CD4-positive, alpha-beta T cell treated with Interleukin-4 for 4 hours (primary cell): ENCODE data around the gene FURIN.
"Not testable (repeated sequence)": the region's sequence is repeated elsewhere in the genome, so short reads cannot be mapped to it uniquely, and the experiment has no call there.

ENCODE experiments used
- DNase-seq: peaks from one replicate; pipeline ENCODE4 v3.0.0-alpha.2; 2020

The FURIN gene

GRCh38 chr15:90871139-90871715, 2.8 kb downstream of the FURIN start:
- DNase-seq, result peak; percentile 9

DNA sequence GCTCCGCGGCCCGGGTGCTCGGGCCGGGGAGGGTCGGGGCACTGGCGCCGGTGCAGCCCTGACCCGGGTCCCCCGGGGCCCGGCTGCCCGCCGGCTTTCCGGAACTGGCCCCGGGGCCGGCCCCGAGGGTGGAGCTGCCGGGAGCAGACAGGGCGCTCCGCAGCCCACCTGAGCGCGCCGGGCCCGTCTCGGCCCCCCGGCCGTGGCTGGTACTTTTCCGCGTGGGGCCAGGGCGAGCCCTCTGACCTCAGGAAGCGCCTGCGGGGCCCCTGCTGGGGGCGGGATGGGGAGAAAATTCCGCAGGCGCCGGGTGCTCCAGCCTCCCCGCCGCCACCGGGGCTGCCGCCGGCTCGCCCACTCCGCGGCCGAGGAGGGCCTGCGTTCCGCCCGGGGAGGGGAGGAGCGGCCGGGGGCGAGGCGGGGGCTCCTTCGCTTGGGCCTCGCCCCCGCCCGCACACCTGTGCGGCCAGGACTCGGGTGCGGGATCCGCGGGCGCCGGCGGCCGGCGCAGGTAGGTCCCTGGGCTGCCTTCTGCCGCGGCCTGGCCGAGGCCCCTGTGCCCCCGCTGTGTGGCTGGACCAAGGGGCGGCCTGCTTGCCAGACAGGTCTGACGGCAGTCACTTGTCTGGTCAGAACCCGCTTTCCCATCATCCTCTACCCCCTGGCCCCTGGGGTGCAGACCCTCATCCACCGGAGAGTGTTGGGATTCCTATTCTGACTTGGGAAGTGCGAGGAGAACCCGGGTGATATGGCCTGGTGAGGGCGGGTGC, 3.5 kb downstream of the FURIN start:
- DNase-seq, result no peak

DNA sequence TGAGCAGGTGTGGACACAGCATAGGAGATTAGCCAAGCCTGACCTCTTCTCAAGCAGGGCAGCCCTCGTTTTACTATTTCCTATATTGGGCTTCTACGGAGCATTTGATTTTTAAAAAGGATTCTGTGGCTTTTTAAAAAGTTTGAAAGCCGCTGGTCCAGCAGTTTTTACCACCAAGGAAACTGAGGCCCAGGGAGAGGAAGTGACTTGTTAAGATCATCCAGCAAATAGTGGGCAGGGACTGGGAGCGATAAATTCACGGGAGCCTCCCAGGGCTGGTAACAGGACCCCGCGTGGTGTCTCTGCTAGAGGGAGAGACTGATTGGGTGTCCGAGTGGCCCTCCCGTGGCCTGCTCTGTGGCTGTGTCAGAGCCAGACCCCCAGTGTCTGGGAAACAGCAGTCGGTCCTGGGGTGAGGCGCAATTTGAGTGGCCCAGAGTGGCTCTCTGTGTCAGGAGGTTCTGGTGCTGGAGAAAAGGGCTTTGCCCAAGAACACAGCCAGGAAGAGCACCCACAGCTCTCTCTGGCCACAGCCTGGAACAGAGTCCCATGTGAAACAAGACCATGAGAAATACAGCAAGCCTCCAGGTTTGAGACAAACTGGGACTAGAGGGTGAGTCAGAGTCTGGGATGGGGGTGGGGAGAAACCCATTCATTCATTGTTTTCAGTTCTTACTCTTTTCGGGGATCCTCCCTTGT, 4.2 kb downstream of the FURIN start:
- peak; percentile 37 for DNase-seq

DNA sequence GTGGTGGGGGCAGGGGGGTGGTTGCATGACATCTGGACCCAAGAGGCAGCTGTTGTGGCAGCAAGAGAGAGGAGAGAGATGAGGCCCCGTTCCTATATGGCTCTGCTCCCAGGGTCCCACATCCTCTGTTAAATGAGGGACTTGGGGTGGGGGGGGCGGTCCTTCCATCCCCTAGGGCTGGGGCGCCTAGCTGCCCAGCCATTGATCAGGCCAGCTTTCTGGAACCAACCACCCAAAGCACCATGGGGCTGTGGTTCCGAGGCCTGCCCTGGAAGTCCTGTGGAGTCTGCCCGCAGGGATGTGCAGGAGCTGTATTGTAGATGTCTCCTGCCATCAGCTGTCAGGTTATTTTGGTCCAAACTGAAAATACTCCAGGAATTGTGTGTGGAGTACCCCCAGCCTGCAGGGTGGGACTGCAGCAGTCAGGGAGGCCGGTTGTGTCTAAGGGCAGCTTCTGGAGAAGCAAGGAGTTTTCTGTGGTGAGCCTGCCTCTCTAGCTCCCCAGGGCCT, 5.2 kb downstream of the FURIN start:
- no peak for DNase-seq

DNA sequence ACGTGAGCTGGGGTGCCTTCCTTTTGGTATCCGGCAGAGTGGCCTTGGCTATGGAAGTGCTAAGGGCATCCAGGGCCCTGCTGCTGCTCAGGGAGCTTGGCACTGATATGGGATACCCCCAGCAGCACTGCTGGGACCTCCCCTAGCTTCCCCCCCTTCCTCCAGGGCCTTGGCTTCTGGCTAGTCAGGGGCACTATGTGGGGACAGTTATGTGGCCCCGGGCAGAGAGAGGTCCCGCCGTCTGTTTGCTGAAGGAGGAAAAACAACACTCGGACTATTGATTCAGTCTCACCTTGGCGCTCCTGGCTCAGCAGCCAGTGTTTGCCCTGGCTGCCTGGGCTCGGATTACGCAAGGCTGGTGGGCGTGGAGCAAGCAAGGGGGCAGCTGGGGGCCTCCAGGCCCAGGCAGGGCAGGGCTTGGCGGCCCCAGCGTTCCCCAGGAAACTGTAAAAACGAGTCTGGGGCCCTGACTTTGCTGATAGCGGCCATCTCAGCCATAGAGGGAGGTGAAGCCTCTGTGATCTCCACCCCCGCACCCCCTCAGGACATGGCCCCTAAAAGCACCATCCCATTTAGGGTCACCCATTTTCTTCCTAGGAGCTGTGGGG, 5.7 kb downstream of the FURIN start:
- no peak for DNase-seq

DNA sequence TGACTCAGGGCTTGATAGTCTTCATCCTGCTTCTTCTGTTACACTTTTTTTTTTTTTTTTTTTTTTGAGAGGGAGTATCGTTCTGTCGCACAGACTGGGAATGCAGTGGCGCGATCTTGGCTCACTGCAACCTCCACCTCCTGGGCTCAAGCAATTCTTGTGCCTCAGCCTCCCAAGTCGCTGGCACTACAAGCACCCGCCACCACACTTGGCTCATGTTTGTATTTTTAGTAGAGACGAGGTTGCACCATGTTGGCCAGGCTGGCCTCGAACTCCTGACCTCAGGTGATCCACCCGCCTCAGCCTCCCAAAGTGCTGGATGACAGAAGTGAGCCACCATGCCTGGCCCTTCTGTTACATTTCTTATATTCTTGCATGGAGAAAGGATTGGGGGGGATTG, 6.6 kb downstream of the FURIN start:
- not testable (repeated sequence) for DNase-seq

DNA sequence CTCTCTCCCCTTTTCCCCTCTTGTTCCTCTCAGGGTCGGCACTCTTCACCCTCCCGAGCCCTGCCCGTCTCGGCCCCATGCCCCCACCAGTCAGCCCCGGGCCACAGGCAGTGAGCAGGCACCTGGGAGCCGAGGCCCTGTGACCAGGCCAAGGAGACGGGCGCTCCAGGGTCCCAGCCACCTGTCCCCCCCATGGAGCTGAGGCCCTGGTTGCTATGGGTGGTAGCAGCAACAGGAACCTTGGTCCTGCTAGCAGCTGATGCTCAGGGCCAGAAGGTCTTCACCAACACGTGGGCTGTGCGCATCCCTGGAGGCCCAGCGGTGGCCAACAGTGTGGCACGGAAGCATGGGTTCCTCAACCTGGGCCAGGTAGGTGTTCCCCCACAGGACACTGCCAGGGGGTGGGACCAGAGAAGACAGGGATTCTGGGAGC, 7.2 kb downstream of the FURIN start:
- DNase-seq, result no peak

GRCh38 chr15:90876046-90876445, 7.7 kb downstream of the FURIN start:
- no peak for DNase-seq

- DNase-seq, result no peak
Observed at GRCh38 chr15:90876512-90877170, 8.3 kb downstream of the FURIN start.

GRCh38 chr15:90877315-90877714, 8.9 kb downstream of the FURIN start:
- DNase-seq, result no peak

GRCh38 chr15:90877996-90878395, 9.6 kb downstream of the FURIN start:
- no peak for DNase-seq

DNA sequence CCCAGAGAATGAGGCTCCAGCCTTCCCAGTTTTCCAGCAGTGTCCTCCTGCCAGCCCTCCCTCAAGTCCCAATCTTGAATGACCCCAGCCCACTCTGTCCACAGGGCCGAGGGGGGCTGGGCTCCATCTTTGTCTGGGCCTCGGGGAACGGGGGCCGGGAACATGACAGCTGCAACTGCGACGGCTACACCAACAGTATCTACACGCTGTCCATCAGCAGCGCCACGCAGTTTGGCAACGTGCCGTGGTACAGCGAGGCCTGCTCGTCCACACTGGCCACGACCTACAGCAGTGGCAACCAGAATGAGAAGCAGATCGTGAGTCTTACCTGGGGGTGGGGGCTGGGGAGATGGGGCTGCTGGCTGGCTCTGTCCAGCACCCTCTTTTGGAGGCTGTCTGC, 10.3 kb downstream of the FURIN start:
- no peak for DNase-seq

- no peak for DNase-seq
Observed at GRCh38 chr15:90879730-90880366, 11.5 kb downstream of the FURIN start.

DNA sequence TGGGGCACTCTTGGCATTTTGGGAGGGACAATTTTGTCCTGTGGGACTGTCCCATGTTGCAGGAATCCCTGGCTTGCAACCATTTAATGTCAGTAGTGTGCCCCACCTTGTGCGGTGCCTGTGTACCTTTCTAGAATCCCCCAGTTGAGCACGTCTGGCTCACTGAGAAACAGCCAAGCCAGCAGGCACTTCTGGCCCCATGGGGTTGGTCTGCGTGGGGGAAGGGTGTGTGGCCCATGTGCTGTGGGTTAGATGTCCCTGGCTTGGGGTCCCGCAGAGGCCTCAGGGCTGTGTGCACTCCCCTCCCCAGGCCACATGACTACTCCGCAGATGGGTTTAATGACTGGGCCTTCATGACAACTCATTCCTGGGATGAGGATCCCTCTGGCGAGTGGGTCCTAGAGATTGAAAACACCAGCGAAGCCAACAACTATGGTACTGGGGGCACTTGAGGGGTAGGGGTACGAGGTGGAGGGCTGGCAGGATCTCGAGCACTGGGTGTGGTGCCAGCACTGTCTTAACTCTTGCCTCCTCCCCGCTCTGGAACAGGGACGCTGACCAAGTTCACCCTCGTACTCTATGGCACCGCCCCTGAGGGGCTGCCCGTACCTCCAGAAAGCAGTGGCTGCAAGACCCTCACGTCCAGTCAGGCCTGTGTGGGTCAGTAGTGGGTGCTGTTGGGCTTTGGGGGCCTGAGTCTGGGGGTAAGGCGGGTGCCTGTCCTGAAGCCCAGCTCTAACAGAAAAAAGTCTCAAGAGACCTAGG, 12.2 kb downstream of the FURIN start:
- DNase-seq, result no peak

GRCh38 chr15:90881181-90881977, 13.0 kb downstream of the FURIN start:
- DNase-seq, result no peak

DNA sequence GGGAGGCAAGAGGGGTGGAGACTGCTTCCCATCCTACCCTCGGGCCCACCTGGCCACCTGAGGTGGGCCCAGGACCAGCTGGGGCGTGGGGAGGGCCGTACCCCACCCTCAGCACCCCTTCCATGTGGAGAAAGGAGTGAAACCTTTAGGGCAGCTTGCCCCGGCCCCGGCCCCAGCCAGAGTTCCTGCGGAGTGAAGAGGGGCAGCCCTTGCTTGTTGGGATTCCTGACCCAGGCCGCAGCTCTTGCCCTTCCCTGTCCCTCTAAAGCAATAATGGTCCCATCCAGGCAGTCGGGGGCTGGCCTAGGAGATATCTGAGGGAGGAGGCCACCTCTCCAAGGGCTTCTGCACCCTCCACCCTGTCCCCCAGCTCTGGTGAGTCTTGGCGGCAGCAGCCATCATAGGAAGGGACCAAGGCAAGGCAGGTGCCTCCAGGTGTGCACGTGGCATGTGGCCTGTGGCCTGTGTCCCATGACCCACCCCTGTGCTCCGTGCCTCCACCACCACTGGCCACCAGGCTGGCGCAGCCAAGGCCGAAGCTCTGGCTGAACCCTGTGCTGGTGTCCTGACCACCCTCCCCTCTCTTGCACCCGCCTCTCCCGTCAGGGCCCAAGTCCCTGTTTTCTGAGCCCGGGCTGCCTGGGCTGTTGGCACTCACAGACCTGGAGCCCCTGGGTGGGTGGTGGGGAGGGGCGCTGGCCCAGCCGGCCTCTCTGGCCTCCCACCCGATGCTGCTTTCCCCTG, 13.8 kb downstream of the FURIN start:
- DNase-seq, result no peak

GRCh38 chr15:90882781-90883525, 14.6 kb downstream of the FURIN start:
- DNase-seq, result no peak

DNA sequence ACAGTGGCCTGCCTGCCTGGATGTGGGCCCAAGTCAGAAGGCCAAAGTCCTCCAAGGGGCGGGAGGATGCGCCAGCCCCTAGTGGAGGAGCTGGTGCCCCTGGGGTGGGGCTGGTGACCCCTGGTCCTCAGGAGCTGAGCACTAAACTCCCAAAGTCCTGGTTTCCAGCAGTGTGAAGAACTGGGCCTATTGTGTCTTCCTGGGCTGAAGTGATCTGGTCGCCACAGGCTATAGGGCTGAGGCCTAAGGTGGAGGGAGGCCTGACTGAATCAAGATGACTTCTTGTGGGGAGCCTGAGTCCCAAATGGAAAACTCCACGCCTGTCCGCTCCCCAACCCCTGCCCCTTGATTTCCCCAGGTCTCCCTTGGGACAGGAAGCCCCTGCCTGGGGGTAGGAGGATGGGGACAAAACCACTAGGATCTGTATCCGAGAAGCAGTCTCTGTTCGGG, 15.2 kb downstream of the FURIN start:
- DNase-seq, result no peak
